NCI-H1105 (cell line): ENCODE measurements around the gene PIGN.
A peak's percentile ranks its signal among the peaks of the same experiment; 100 is the strongest.

Experiments
- DNase-seq: peaks from one replicate; lab custom pipeline; 2025; lab: John Stamatoyannopoulos, UW

Gene PIGN

GRCh38 chr18:62186774-62187542 is at the start of gene PIGN, which contains the start of gene RELCH:
TSS of gene PIGN (minus strand) at chr18:62187056. CDS start at chr18:62161353, 25,703 bp downstream.
TSS of gene RELCH (plus strand) at chr18:62187255. CDS start at chr18:62187506, 251 bp downstream.
- peak; percentile 99 for DNase-seq

GRCh38 chr18:62236252-62236651 is 49.4 kb upstream of the PIGN start:
- no peak for DNase-seq

DNA sequence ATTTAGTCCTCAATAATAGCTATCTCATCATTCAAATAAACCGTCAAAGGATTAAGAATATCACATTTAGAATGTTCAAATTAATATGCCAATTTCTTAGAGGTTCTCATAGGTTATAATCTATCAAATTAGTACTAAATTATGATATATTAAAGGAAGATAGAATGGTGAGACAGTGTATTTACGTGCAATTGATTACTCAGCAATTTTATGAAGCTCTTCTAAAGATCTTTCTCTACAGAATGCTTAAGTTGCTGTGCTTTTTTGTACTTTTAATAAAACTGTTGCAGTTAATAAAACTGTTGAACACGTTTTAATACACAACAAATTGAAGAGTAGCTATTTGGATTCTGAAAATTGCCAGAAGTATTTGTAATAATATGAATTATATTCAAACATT is 39.2 kb upstream of the PIGN start:
- DNase-seq: no peak

DNA sequence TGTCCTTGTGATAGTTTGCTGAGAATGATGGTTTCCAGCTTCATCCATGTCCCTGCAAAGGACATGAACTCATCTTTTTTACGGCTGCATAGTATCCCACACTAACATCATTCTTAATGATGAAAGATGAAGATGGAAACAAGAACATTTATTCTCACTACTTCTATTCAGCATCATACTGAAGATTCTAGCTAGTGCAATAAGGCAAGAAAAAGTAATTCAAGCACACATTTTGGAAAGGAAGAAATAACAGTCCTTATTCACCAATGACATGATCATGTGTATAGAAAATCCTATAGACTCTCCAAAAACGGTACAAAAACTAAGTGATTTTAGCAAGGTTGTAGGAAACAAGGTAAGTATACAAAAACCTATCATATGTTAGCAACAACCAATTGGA is 37.4 kb upstream of the PIGN start:
- DNase-seq: no peak

- DNase-seq: no peak
Observed at GRCh38 chr18:62214790-62215189, 27.9 kb upstream of the PIGN start.

DNA sequence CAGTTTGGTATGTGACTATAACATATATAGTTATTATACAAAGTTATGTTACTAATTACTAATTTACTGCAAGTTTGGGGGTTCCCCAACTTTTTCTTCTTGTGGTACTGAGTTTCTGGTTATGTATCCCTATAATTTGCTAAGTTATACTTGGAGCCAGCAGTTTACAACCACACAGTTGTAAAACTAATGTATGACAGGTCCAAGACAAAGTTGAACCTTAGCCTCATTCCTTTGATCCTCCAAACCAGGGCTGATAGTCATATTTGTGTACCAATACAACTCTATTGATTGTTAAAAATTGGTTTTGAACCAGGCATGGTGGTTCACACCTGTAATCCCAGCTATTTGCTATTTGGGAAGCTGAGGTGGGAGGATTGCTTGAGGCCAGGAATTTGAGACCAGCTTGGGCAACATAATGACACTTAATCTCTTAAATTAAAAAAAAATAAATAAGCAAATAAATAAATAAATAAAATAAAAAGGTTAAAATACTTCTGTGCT is 24.5 kb upstream of the PIGN start:
- no peak for DNase-seq

DNA sequence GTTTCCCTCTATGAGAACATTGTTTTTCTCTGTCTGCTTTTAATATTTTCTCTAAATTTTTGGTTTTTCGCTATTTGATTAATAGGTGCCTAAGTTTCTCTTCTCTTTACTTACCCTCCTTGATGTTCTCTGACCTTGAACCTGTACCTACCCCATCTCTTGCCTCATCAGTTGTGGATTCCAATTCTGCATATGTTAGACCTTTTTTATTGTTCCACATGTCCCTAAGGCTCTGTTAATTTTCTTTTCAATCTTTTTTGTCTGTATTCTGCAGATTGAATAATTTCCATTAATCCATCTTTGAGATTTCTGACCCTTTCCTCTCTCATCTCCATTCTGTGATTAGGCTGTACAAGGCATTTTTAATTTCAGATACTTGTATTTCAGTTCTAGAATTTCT is 23.3 kb upstream of the PIGN start:
- no peak for DNase-seq

DNA sequence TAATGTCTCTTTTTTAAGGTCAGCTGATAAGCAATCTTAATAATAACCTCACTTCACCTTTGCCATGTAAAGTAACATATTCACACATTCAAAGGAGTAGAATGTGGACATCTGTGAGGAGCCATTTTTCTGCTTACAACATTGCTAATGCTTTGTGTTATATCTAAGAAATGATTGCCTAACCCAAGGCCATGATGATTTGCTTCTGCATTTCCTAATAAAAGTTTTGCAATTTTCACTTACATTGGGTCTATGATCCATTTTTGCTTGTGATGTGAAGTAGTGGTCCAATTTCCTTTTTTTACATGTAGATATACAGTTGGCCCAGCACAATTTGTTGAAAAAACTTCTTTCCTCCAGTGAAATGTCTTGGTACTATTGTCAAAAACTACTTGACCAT is 22.2 kb upstream of the PIGN start:
- no peak for DNase-seq

DNA sequence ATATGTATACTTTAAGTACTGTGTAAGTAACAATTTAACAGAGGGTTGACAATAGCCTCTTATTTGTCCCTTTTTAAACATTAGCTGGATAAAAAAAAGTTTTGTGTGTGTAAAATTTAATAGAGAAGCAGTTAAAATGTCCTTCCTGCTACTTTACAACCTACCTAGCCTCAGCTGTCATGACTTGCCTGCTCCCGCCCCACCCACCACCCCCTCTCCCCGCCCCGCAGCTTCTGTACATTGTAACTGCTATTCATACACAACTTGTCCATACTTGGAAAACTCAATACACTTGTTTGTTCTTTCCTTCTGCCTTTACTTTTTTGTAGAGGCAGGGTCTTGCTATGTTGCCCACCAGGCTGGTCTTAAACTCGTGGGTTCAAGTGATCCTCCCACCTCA is 19.7 kb upstream of the PIGN start:
- no peak for DNase-seq

- DNase-seq: no peak
Observed at GRCh38 chr18:62205824-62206223, 19.0 kb upstream of the PIGN start.

- no peak for DNase-seq
Observed at GRCh38 chr18:62201870-62202269, 15.0 kb upstream of the PIGN start.

DNA sequence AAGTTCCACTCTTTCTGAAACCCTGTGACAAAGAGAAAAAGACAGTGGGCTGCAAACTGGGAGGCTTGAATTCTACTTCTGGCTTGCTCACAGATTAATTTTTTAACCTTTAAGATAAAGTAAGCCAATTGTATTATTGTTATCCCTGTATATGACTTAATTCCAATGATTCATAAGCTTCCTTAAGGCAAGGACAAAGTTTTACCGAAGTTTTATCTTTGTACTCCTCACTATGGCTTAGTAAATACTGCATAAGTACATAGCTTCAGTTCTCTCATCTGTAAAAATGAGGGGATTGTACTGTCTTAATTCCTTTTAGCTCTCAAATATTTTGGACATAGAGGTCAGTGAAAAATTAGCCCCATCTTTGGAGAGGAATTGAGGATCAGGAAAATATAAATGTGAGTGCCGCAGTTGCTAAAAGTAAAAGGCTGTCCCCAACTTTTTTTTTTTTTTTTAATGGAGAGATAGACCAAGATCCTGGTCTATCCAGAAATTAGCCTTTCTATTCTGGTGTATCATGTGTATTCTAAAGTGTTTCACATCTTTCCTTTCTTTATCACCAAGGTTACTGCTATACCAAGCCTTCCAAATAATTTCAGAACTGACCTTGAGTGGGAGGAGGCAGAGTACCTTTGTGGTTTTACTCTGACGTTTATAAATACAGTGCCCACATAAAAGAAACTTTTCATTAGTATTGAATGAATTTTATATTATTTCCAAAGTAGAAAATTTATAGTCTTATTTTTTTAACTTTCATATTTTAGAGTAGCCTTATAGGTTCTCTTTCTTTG is 13.5 kb upstream of the PIGN start:
- DNase-seq: no peak

DNA sequence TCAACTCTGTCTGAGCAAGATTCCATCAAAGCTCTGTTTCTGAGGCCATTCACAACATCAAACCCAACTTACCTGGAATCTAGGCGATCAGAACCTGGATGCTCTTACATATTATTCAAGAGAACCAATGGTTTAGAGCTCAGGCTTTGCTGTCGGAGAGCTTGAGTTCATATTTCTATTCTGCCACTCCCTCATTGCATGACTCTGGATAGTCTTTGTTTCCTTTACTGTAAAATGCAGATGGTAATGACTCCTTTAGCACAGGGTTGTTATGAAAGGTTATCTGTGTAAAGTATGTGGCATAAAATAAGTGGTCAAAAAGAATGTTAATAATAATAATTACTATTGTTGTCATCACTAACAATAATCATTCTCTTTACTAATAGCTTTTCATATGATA is 12.8 kb upstream of the PIGN start:
- DNase-seq: no peak

DNA sequence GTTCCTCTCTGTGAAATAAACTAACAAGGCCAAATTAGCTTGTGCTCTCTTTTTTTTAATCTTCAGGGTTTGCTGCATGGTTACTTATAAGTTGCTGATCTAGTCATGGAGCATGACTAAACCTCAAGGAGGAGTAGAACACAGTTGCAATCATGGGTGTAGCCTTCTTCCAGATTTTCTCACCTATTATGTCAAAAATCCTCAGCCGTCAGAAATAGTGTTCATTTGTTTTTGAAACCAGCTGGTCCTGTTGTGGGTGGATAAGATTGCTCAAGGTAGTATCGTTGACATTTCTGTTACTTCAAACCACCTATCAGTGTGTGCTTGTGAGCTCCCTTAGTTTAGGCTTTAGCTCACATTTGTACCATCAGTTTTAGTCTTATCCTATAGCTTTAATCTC is 11.4 kb upstream of the PIGN start:
- DNase-seq: no peak

- no peak for DNase-seq
Observed at GRCh38 chr18:62196980-62197379, 10.1 kb upstream of the PIGN start.

GRCh38 chr18:62196079-62196478 is 9.2 kb upstream of the PIGN start:
- DNase-seq: no peak

GRCh38 chr18:62189208-62189607 is 2.4 kb upstream of the PIGN start:
- DNase-seq: no peak

GRCh38 chr18:62187543-62188510 is 971 bp upstream of the PIGN start:
- DNase-seq: no peak

DNA sequence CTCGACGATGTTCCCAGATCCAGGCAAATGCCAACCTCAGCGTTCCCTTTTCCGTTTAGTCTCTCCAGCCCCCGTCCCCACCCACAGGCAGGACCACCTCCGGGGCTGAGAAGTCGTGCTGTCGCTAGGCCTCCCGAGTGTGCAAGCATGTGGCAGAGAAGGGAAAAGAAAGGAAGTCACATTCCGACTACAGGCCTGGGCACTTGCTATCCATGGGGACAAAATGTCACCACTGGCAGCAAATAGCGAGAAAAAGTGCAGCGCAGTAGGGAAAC is 420 bp downstream of the PIGN start:
- peak; percentile 74 for DNase-seq

DNA sequence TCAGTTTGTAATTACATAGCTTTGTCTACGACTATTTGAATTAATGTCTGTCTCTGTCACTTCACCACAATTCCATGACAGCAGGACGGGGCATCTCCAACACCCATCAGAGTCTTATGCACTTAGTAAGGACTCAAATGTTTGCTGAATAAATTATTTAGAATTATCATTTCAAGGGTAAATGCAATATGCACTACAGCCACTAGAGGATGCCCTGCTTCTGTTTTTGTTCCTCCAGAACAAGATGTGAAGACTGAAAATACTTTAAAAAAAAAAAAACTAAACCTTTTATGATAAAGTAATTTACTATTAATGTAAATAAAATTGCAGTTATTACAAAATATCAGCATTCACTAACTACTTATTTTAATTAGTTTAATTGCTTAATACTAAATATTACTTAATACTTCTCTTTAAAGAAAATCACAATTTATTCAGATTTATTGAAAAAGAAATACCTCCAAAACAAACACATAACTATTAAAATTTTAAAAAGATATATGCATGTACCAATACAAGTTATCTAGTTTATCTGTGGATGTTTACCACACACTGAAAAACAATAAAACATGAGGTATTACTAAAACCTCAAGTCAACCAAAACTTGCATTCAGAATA is 3.2 kb downstream of the PIGN start:
- peak; percentile 50 for DNase-seq

- no peak for DNase-seq
Observed at GRCh38 chr18:62182220-62182619, 4.6 kb downstream of the PIGN start.

GRCh38 chr18:62179213-62179612 is 7.6 kb downstream of the PIGN start:
- DNase-seq: no peak
